ENCODE measurements around the gene MPEG1.

Gene MPEG1

GRCh38 chr11:59218319-59218718 lies 5.6 kb upstream of the MPEG1 start:
- DNase-seq (ENCODE audit: low read depth in 2 of 2): no peak

GRCh38 chr11:59216641-59217564 lies 4.2 kb upstream of the MPEG1 start:
- no peak for DNase-seq (ENCODE audit: low read depth in 2 of 2)

DNA sequence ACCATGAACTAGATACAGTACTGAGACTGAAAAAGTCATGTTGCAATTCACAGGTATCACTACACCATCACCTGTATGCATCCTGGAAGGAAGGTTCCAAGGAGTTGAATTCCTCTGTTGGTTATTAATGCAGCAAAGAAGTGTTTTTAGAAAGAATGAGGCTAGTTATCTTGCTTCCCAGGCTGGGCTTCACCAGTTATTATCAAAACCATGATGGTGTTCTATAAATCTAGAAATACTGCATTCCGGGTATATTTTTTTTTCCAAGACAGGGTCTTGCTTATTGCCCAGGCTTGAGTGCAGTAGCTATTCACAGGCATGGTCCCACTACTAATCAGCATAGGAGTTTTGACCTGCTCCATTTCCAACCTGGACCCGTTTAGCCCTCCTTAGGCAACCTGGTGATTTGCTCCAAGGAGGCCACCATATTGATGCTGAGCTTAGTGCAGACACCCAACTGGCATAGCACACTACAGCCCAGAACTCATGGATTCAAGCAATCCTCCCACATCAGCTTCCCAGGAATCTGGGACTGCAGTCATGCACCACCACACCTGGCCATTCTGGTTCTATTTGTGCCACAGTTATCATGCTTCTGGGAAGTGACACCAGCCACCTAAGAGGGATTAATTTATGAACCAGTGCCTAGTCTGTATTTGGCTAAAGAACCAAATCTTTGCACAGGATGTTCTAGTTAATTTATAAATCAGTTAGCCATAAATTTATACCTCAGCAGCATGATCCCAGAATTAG lies 1.6 kb upstream of the MPEG1 start:
- no peak for DNase-seq (ENCODE audit: low read depth in 2 of 2)

- DNase-seq (ENCODE audit: low read depth in 2 of 2): no peak
Observed at GRCh38 chr11:59212222-59212621, 505 bp downstream of the MPEG1 start.

DNA sequence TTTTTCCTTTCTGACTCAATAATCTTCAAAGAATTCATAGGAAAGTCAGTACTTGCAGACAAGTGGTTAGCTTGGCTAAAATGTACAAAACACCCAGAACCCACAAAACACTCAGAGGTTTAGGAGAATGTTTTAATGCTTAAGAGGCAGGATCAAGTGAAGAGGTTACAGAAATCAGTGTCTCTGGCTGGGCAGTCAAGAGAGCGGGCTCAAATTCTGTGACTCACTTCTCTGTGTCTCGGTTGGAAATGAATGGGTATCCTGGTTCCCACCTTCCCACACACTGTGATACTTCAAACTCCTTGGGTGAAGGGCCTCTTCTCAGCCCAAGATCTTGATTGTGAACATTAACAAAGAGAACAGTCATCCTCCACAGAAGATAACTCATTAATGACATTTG lies 3.8 kb downstream of the MPEG1 start:
- no peak for DNase-seq (ENCODE audit: low read depth in 2 of 2)

DNA sequence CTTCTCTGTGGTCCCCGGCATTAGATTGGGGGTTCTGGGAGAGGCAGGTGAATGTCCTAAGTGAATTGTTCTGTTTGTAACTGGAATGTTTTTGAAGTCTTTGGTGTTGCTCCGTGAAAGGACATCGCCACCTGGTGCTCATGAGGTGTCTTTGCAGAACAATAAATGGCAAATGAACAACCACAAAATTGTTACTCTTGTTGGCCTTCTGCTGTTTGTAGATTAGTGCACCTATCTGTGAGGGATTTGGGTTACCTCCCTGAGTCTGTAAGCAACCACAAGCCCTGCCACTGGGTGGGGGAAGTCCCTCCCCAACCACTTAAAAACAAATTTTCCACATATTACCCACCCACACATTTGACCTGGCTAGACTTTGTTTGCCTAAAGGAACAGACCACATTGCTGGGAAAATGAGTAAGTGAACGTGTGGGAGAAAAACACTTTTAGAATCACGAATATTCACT lies 4.7 kb downstream of the MPEG1 start:
- DNase-seq (ENCODE audit: low read depth in 2 of 2): peak in 1 of 2 donors; percentile 18

- no peak for DNase-seq (ENCODE audit: low read depth in 2 of 2)
Observed at GRCh38 chr11:59206635-59207034, 6.1 kb downstream of the MPEG1 start.

GRCh38 chr11:59205648-59206047 lies 7.1 kb downstream of the MPEG1 start:
- no peak for DNase-seq (ENCODE audit: low read depth in 2 of 2)

DNA sequence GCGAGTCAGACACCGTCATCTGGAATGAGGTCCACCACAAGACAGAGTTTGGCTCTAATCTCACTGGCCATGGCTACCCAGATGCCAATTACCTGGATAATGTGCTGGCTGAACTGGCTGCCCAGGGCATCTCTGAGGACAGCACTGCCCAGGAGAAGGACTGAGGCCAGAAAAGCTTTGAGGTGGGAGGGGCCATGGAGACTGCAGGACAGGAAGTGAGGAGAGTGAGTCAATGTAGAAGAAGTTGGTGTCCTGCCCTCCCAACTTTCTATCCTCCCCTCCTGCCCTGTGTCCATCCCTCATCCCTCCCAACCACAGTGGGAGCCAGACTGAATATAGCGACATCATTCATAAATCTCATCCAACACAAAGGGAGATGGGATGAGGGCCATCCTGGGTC lies 8.0 kb downstream of the MPEG1 start:
- DNase-seq (ENCODE audit: low read depth in 2 of 2): no peak

DNA sequence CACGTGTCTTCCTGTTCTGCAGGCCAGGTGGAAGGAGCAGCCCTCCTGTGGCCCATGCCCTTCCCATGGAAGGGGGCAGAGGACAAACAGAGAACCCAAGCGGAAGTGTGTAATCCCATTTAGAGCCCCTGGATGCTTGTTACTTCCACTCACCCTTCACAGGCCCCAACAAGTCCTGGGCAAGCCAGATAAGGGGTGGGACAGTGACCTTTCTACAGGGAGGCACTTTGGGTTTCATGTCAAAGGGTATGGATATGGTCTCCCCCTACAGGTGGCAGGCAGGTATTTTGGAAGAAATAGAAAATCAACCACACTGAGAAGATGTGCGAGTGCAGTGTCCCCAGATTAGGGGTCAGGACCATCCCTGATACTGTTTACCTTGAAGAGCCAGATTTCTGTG lies 11.4 kb downstream of the MPEG1 start:
- no peak for DNase-seq (ENCODE audit: low read depth in 2 of 2)

- no peak for DNase-seq (ENCODE audit: low read depth in 2 of 2)
Observed at GRCh38 chr11:59200423-59200746, 12.3 kb downstream of the MPEG1 start.

- no peak for DNase-seq (ENCODE audit: low read depth in 2 of 2)
Observed at GRCh38 chr11:59199546-59200422, 12.9 kb downstream of the MPEG1 start.

DNA sequence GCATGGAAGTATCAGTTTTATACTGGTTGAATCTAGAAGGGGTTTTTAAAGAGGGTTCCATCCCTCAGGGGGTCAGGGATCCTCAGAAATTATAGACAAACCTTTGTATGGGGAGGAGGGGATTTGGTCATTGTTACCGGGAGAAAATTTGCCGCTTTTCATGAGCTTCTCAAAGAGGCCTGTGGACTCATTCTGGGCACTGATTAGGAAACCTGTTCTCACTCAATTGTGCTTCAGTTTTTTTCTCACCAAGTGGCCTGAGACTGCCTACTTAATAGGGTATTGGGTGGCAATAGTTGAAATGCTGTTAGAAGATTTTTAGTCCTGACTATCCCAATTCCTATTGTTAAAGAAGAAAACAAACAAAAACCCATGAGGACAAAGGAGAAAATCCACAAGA lies 14.0 kb downstream of the MPEG1 start:
- no peak for DNase-seq (ENCODE audit: low read depth in 2 of 2)

- DNase-seq (ENCODE audit: low read depth in 2 of 2): no peak
Observed at GRCh38 chr11:59197991-59198390, 14.7 kb downstream of the MPEG1 start.

GRCh38 chr11:59196777-59197176 lies 15.9 kb downstream of the MPEG1 start:
- DNase-seq (ENCODE audit: low read depth in 2 of 2): no peak

DNA sequence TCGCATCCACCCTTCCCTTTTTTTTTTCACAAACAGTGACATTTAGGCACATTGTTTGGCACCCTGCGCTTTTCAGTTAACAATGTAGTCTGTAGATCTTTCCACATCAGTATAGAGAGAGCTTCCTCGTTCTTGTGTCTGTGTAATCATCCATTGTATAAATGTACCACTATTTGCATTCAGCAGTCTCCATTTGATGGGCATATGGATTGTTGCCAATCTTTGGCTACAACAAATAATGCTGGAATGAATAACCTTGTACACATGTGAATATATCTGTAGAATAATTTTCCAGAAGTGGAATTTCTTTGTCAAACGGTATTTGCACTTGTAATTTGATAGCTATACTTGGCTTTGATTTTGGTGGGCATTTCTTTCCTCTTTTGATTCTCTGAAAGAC lies 17.1 kb downstream of the MPEG1 start:
- DNase-seq (ENCODE audit: low read depth in 2 of 2): no peak

DNA sequence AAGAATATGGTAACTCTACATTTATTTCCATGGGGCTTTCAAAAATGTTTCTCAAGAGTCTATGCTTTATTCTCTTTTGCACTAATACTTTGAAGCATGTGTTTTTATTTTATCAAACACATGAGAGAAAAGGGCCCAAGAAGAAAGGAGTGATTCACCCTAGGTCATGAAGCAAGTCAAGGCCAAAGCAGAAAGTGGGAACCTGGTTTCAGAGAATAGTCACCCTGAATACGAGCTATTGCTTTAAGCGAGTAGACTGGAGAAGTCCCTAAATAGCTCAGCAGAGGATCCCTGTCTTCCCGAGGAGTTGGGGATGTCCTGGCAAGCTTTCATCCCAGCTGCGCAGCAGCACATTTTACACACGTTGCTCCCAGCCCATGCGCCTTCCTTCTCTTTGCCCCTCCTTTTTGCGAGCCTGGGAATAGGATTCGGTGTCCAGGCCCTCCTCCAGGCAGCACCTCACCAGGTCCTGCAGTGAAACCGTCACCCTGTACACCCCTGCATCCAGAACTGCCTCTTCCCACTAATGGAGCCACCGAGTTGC lies 19.1 kb downstream of the MPEG1 start:
- no peak for DNase-seq (ENCODE audit: low read depth in 2 of 2)

DNA sequence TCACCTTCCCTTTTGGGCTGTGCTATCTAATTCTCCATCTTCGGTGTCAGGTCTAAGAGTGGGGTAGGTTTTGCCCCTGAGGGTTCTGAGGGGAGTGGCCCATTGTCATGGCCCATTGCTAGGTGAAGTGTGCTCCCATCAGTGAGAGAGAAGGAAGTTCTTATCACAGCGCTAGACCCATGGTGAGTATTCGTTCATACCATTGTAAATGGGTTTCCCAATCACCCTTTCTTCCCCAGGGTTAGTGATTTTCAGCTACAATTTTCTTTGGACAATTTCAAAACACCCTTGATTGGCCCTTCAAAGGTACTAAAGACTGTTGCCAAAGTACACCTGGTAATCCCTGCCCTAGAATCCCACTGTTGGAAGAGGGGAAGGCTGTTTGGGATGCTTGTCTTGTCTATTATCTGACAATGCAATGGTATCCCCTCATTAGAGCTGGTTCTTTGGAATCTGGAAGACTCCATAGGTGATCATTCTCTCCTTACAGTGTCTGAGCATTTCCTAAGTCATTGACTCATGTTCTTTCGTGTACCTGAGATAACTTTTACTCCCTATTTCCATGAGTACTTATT lies 20.2 kb downstream of the MPEG1 start:
- no peak for DNase-seq (ENCODE audit: low read depth in 2 of 2)

- DNase-seq (ENCODE audit: low read depth in 2 of 2): no peak
Observed at GRCh38 chr11:59191890-59192289, 20.8 kb downstream of the MPEG1 start.

DNA sequence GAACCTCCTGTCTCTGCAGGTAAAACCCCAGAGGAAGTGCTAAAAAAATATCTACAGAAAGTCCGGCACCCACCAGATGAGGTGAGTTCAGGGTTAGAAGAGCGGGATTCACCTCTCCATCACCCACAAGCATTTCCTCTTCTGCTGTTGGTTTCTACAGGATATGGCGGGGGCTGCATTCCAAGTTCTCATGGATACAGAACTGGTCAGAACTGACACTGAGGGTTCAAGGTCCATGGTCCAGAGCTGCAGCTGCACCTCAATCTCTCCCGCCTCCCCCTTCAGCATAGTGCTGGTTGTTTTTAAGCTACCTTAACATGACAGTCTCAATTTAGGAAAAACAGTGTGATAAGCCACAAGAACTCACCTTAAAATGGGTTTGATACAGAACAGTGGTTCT lies 21.6 kb downstream of the MPEG1 start:
- DNase-seq (ENCODE audit: low read depth in 2 of 2): no peak

DNA sequence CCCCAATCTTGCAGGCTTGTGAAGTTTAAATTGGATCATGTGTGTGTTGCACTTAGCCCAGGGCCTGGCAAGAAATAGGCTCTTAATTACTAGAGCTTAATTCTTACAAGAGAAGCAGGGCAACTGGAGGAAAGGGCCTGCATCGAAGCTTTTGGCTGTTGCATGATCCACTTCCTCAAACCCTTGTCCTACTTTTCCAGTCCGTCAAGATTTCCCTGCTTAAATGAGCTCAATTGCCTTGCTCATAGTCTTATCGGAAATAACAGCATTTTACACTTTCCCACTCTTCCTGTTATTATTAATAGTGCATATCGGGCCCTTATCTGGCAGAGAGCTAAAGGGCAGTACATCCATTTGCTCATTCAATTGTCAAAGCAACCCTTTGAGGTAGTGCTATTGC lies 22.7 kb downstream of the MPEG1 start:
- no peak for DNase-seq (ENCODE audit: low read depth in 2 of 2)

Measured in stimulated activated CD4-positive, alpha-beta T cell treated with anti-CD3 and anti-CD28 coated beads, Interleukin-1b, Interleukin-23, amount 100 ng/mL, for 1 hour (primary cell).